C4-2B (cell line): ENCODE data around the gene FAM222B.
A peak's percentile ranks its signal among the peaks of the same experiment; 100 is the strongest.

Experiments
- H3K27ac ChIP-seq: fragments of 450-650 bp; 2 replicates; pipeline ENCODE4 v1.5.1; 2017
- ZFX ChIP-seq: fragments of 450-650 bp; IDR thresholded peaks from 2 replicates; pipeline ENCODE4 v1.6.1; 2017
- TF ChIP-seq, protein P1 (sequence below): fragments of 450-650 bp; conservative IDR thresholded peaks from 2 replicates; pipeline ENCODE4 v1.5.1; 2017; ENCODE audit warnings: mild to moderate bottlenecking

Gene FAM222B

DNA sequence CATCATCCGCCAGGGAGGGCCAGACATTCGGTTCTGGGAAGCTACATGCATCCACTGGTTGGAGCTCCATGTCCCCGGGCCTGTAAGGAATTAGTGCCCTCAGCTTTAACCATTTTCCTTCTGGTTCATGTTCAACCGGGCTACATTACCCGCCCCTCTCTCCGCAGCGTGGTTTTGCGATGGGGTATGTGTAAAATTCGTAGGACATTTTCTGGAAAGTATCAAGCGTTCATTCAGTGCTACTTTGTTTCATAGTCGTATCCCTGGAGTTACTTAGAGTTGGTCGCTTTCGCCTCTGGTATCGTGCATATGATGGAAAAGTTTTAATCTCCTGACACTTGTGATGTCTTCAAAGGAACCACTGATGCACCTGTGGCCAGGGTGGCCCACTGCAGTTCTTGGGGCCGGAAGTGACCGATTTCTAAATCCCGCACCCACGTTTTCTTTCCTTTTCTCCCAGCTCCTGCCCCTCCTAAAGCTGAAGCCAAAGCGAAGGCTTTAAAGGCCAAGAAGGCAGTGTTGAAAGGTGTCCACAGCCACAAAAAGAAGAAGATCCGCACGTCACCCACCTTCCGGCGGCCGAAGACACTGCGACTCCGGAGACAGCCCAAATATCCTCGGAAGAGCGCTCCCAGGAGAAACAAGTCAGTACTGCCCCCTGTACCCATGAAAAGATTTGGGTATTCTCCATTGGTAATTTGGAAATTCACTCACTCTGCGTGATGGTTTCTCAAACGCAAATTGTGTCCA lies 122.2 kb downstream of the FAM222B start:
- peak overlapping the region; percentile 98 for H3K27ac ChIP-seq
- TF ChIP-seq ZFX, result peak; percentile 64; the same call in 1 of the 2 replicates
- TF ChIP-seq, protein P1, sequence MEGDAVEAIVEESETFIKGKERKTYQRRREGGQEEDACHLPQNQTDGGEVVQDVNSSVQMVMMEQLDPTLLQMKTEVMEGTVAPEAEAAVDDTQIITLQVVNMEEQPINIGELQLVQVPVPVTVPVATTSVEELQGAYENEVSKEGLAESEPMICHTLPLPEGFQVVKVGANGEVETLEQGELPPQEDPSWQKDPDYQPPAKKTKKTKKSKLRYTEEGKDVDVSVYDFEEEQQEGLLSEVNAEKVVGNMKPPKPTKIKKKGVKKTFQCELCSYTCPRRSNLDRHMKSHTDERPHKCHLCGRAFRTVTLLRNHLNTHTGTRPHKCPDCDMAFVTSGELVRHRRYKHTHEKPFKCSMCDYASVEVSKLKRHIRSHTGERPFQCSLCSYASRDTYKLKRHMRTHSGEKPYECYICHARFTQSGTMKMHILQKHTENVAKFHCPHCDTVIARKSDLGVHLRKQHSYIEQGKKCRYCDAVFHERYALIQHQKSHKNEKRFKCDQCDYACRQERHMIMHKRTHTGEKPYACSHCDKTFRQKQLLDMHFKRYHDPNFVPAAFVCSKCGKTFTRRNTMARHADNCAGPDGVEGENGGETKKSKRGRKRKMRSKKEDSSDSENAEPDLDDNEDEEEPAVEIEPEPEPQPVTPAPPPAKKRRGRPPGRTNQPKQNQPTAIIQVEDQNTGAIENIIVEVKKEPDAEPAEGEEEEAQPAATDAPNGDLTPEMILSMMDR, result no peak; the same call in 1 of the 2 replicates

DNA sequence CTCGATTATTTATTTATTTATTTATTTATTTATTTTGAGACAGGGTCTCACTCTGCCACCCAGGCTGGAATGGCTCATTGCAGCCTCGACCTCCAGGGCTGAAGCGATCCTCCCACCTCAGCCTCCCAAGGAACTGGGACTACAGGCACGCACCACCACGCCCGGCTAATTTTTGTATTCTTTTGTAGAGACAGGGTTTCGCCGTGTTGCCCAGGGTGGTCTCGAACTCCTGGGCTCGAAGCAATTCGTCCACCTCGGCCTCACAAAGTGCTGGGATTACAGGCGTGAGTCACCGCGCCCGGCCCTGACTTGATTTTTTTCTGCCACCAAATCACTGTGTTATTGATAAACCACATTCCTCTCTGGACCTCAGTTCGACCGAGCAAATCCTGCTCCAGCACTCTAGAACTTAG lies 123.6 kb downstream of the FAM222B start:
- TF ChIP-seq, protein P1, result no peak
- no peak for TF ChIP-seq ZFX
- H3K27ac ChIP-seq, result peak overlapping the region; percentile 98

DNA sequence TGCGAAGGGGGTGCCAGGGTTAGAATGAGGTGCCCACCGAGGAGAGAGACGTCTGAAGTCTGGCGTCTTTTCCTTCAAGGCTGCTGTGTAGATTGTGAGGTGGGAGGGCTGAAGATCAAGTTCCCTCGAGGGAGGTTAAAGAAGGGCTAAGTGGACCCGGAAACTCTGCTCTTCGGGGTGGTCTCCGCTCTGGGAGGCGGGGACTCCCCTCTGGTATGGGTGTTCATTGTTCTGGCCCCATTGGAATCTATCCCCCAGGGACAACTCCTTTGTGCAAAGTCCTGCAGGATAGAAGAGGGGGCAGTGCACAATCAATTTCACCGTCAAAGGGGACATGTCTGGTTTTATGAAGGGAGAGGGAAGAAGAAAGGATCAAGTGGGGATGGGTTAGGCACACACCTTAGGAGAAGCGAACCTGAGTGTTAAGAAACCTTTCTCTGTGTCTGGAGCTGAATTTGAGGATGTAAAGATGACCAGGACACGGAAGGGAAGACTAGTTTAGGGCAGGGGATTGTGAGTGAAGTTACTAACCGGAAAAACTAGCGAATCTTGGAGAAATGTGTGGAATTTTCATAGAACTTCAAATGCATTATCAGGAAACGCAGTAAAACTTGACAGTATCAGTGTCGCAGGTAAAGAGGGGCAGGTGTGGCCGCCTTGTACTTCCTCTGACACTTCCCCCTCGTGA lies 124.1 kb downstream of the FAM222B start:
- TF ChIP-seq, protein P1, result no peak
- no peak for TF ChIP-seq ZFX
- H3K27ac ChIP-seq, result peak overlapping the region; percentile 98

DNA sequence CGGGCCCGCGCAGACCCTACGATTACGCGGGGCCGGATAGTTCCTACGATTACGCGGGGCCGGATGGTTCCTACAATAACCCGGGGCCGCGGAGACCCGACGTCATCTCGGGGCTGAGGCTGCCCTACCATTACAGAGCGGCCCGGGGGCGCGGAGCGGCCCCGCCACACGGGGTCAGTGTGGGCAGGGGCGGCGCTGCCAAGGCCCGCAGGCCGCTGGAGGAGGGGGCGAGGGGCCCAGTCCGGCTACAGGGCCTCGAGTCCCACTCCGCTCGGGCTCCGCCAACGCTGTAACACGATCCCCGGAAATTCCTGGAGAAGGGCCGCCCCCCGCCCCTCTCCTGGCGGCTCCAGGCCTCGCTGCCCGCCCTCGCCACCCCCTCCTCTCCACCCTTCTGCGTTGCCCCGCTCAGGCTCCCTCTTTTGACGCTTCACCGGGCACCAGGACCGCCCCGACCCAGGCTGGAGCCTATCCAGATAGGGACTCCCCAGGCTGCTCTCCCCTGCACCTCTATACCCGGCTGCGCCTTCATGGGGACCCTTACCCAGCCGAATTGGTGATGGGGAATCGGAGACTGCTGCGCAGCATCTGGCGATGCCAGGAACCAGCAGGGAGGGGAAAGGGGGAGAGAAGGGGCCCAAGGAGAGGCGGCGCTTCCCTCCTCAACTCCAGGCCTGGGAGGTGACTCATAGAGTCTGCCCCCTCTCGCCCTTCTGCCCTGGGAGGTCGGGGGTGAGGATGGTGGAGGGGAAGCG lies 124.8 kb downstream of the FAM222B start, which contains the start of gene RAB34:
Gene RAB34, minus strand, starts transcription at position 291 of the 755 bp plus-strand sequence. CDS start 602 bp downstream, outside the sequence.
- H3K27ac ChIP-seq, result peak within 1 kb of the TSS; percentile 98
- no peak for TF ChIP-seq ZFX
- TF ChIP-seq, protein P1, result no peak

DNA sequence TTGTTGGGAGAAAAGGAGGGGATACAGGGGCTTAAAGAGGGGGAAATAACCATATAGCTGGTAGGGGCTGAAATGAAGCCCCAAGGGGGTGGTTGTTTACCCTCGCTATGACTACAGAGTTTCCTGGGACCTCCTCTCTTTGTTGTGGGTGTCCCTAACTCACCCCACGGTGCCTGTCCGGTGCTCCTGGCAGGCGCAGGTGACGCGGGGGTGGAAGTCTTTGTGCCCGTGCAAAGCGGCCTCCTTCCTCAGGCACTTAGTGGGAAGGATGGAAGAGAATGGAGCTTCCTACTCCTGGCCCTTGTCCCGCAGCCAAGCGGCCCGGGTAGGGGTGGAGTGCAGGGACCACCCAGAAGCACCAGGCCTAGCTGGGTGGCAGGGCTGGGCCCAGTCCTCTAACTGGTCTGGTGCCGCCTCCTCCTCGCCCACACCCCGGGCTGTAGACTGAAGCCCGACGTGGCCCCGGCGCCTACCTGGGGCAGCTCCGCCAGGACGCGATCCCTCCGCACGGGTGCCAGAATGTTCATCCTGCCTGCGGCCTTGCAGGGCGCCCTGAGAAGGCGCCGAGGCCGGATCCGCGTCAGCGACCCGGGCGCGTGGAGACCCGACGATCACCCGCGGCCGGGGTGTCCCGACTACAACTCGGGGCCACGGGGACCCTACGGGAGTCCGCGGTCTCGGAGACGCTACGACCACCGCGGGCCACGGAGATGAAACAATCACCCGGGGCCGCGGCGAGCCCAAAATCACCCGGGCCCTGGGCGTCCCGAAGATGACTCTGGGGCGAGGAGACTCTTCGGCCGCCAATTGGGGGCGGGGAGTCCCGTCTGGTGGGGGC lies 125.6 kb downstream of the FAM222B start:
- no peak overlapping the region for H3K27ac ChIP-seq
- TF ChIP-seq, protein P1, result no peak

DNA sequence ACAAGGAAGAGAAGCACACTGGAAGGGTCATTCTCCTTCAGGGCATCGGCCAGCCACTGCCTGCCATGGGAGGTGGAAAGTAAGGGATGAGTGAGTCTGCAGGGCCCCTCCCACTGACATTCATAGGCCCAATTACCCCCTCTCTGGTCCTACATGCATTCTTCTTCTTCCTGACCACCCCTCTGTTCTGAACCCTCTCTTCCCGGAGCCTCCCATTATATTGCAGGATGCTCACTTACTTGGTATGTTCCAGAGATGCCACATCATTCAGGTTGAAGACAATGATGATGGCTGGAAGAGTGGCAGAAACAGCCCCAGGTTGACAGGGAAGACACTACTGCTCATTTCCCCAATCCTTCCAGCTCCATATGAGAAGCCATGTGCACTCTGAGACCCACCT lies 127.4 kb downstream of the FAM222B start:
- TF ChIP-seq, protein P1, result no peak
- TF ChIP-seq ZFX, result no peak
- no peak overlapping the region for H3K27ac ChIP-seq
